ENCODE measurements around the gene VSIR.

VSIR gene

GRCh38 chr10:71766717-71767419 lies 6.5 kb downstream of the VSIR start:
- no peak overlapping the region for H3K4me2 ChIP-seq (ENCODE audit: insufficient read depth, low read length)
- no peak overlapping the region for H2AFZ ChIP-seq (ENCODE audit: low read depth, low read length)
- H3K27me3 ChIP-seq (ENCODE audit: insufficient read depth, low read length, poor library complexity): no peaks in the 10 kb centered on the region
- no peak overlapping the region for H3K4me3 ChIP-seq (ENCODE audit: low read depth in 1 of 2, low read length in 2 of 2)
- TF ChIP-seq CTCF (IDR thresholded peaks at IDR 0.05; ENCODE audit: borderline replicate concordance, extremely low read depth, low read length, poor library complexity, severe bottlenecking): no peak
- no peak for TF ChIP-seq EZH2 (IDR thresholded peaks at IDR 0.05; ENCODE audit: borderline replicate concordance, low read depth, low read length, severe bottlenecking)
- no peaks in the 10 kb centered on the region for H3K9me3 ChIP-seq (ENCODE audit: insufficient read depth, low read length, severe bottlenecking)
- no peaks in the 10 kb centered on the region; the same call in 1 of the 2 replicates for H3K36me3 ChIP-seq (ENCODE audit: insufficient read depth, low read length)
- no peak for DNase-seq
- H4K20me1 ChIP-seq (ENCODE audit: insufficient read depth, low read length): 0 out of 2 replicates have a peak, but pooled peaks cover under 1% of the 10 kb centered on the region
- no peak overlapping the region for H3K27ac ChIP-seq (ENCODE audit: low read length)
- H3K9ac ChIP-seq (ENCODE audit: low read depth, low read length): no peak overlapping the region
- no peak for ATAC-seq (ENCODE audit: insufficient read depth, low read depth)
- H3K79me2 ChIP-seq (ENCODE audit: insufficient read depth, low read length): no peaks in the 10 kb centered on the region
- peaks cover 37% of the 10 kb centered on the region for H3K4me1 ChIP-seq (ENCODE audit: insufficient read depth, low read length)

GRCh38 chr10:71765906-71766716 lies 7.2 kb downstream of the VSIR start:
- H3K4me3 ChIP-seq (ENCODE audit: low read depth in 1 of 2, low read length in 2 of 2): no peak overlapping the region
- H3K9ac ChIP-seq (ENCODE audit: low read depth, low read length): no peak overlapping the region
- 0 out of 2 replicates have a peak, but pooled peaks cover 4% of the 10 kb centered on the region for H4K20me1 ChIP-seq (ENCODE audit: insufficient read depth, low read length)
- ATAC-seq (ENCODE audit: insufficient read depth, low read depth): no peak
- peaks cover 7% of the 10 kb centered on the region for H3K36me3 ChIP-seq (ENCODE audit: insufficient read depth, low read length)
- H3K4me2 ChIP-seq (ENCODE audit: insufficient read depth, low read length): no peak overlapping the region
- no peaks in the 10 kb centered on the region for H3K9me3 ChIP-seq (ENCODE audit: insufficient read depth, low read length, severe bottlenecking)
- peaks cover 29% of the 10 kb centered on the region for H3K4me1 ChIP-seq (ENCODE audit: insufficient read depth, low read length)
- no peak overlapping the region for H3K27ac ChIP-seq (ENCODE audit: low read length)
- TF ChIP-seq EZH2 (IDR thresholded peaks at IDR 0.05; ENCODE audit: borderline replicate concordance, low read depth, low read length, severe bottlenecking) (no peak), CTCF (IDR thresholded peaks at IDR 0.05; ENCODE audit: borderline replicate concordance, extremely low read depth, low read length, poor library complexity, severe bottlenecking) (no peak)
- no peaks in the 10 kb centered on the region for H3K27me3 ChIP-seq (ENCODE audit: insufficient read depth, low read length, poor library complexity)
- no peak for DNase-seq
- H2AFZ ChIP-seq (ENCODE audit: low read depth, low read length): no peak overlapping the region
- no peaks in the 10 kb centered on the region for H3K79me2 ChIP-seq (ENCODE audit: insufficient read depth, low read length)

- no peak for DNase-seq
- 0 out of 2 replicates have a peak, but pooled peaks cover 4% of the 10 kb centered on the region for H4K20me1 ChIP-seq (ENCODE audit: insufficient read depth, low read length)
- H3K27ac ChIP-seq (ENCODE audit: low read length): no peak overlapping the region
Observed at GRCh38 chr10:71765176-71765904, 8.0 kb downstream of the VSIR start.

More at GRCh38 chr10:71765176-71765904, 8.0 kb downstream of the VSIR start:
- peaks cover 21% of the 10 kb centered on the region for H3K4me1 ChIP-seq (ENCODE audit: insufficient read depth, low read length)
- H2AFZ ChIP-seq (ENCODE audit: low read depth, low read length): no peak overlapping the region
- H3K9me3 ChIP-seq (ENCODE audit: insufficient read depth, low read length, severe bottlenecking): no peaks in the 10 kb centered on the region
- TF ChIP-seq CTCF (IDR thresholded peaks at IDR 0.05; ENCODE audit: borderline replicate concordance, extremely low read depth, low read length, poor library complexity, severe bottlenecking): no peak
- no peak for TF ChIP-seq EZH2 (IDR thresholded peaks at IDR 0.05; ENCODE audit: borderline replicate concordance, low read depth, low read length, severe bottlenecking)
- H3K36me3 ChIP-seq (ENCODE audit: insufficient read depth, low read length): peaks cover 12% of the 10 kb centered on the region
- H3K4me3 ChIP-seq (ENCODE audit: low read depth in 1 of 2, low read length in 2 of 2): no peak overlapping the region
- no peak overlapping the region for H3K9ac ChIP-seq (ENCODE audit: low read depth, low read length)
- H3K4me2 ChIP-seq (ENCODE audit: insufficient read depth, low read length): no peak overlapping the region
- H3K27me3 ChIP-seq (ENCODE audit: insufficient read depth, low read length, poor library complexity): no peaks in the 10 kb centered on the region
- no peaks in the 10 kb centered on the region for H3K79me2 ChIP-seq (ENCODE audit: insufficient read depth, low read length)
- no peak for ATAC-seq (ENCODE audit: insufficient read depth, low read depth)

Measured in DND-41 (cell line).